ENCODE measurements around the gene DGKB. TPM values are rescaled to one million over a fixed set of nuclear protein-coding genes. Genes with fewer than 3 reads are reported as not detected.

The DGKB gene
- total and polyA plus RNA-seq, 2 experiments from 2014 or later, result 0.28 to 1.7 TPM

DNA sequence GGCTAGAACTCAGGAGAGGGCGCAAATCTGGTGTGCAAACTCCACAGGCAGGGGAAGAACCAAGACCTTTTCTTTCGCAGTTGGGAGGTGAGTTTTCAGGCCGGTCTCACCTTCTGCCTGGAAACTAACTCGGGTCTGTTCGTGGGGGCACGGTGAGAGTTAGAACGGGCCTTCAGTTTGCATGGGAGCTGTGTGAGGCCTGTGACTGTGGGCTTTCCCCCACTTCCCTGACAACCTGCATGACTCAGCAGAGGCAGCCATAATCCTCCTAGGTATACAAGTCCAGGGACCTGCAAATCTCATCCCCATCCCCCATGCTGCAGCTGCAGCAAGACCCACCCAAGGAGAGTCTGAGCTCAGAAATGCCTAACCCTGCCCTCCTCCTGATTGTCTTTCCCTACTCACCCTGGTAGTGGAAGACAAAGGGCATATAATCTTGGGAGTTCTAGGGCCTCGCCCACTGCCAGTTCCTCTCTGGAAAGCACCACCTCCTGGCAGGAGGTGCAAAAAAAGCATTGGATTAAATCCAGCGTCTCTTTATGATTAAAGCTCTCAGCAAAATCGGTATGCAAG lies 718.2 kb downstream of the DGKB start:
- 97% methylated on average over 10 of the region's 10 CpGs for WGBS (ENCODE audit: low lambda C conversion rate, missing lambda C conversion rate)

DNA sequence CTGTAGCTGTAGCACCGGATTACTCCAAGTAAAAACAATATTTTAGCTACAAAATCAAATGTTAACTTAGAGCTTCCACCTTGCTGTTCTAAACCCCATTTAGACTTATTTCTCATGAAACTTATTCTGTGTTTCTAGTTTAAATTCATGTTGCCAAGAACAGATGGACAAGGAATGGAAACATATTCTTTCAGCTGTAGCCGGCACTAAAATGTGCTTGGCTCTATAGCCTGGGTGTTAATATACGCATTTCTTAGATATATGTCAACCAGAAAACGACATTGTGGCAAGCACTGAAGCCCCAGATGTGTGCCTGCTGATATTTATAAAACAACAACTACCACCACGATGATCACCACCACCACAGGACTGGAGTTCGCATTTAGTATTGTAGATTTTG lies 722.8 kb downstream of the DGKB start:
- Histone ChIP-seq H2AFZ (no peak overlapping the region), H3K4me2 (no peak overlapping the region), H3K9me2 (replicated peaks; ENCODE audit: insufficient read depth) (no peaks in the 10 kb centered on the region), H3K36me3 (replicated peaks; ENCODE audit: insufficient read depth, low read depth) (no peaks in the 10 kb centered on the region), H3K79me2 (no peaks in the 10 kb centered on the region), H3K27me3 (no peaks in the 10 kb centered on the region), H3K9me3 (ENCODE audit: low read depth) (no peaks in the 10 kb centered on the region), H3K4me1 (ENCODE audit: insufficient read depth) (no peaks in the 10 kb centered on the region), H3K27ac (no peak overlapping the region), H4K20me1 (ENCODE audit: insufficient read depth, poor library complexity, severe bottlenecking) (no peaks in the 10 kb centered on the region), H3K4me3 (no peak overlapping the region)
- TF ChIP-seq EZH2 (IDR thresholded peaks at IDR 0.05; ENCODE audit: borderline replicate concordance) (no peak), EZH2phosphoT487 (IDR thresholded peaks at IDR 0.05; ENCODE audit: low read depth, severe bottlenecking, unreplicated experiment) (no peak)
- TF ChIP-seq, protein P1, sequence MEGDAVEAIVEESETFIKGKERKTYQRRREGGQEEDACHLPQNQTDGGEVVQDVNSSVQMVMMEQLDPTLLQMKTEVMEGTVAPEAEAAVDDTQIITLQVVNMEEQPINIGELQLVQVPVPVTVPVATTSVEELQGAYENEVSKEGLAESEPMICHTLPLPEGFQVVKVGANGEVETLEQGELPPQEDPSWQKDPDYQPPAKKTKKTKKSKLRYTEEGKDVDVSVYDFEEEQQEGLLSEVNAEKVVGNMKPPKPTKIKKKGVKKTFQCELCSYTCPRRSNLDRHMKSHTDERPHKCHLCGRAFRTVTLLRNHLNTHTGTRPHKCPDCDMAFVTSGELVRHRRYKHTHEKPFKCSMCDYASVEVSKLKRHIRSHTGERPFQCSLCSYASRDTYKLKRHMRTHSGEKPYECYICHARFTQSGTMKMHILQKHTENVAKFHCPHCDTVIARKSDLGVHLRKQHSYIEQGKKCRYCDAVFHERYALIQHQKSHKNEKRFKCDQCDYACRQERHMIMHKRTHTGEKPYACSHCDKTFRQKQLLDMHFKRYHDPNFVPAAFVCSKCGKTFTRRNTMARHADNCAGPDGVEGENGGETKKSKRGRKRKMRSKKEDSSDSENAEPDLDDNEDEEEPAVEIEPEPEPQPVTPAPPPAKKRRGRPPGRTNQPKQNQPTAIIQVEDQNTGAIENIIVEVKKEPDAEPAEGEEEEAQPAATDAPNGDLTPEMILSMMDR (IDR thresholded peaks at IDR 0.05; ENCODE audit: poor library complexity), result no peak
- no peak for DNase-seq (ENCODE audit: low spot score)
- WGBS (ENCODE audit: low lambda C conversion rate, missing lambda C conversion rate), result 90% methylated on average over 6 of the region's 6 CpGs

More for the DNA sequence above, 718.2 kb downstream of the DGKB start:
- Histone ChIP-seq H3K27ac (no peak overlapping the region), H3K27me3 (no peaks in the 10 kb centered on the region), H3K9me3 (ENCODE audit: low read depth) (no peaks in the 10 kb centered on the region), H4K20me1 (ENCODE audit: insufficient read depth, poor library complexity, severe bottlenecking) (no peaks in the 10 kb centered on the region), H3K9me2 (replicated peaks; ENCODE audit: insufficient read depth) (no peaks in the 10 kb centered on the region), H3K36me3 (replicated peaks; ENCODE audit: insufficient read depth, low read depth) (no peaks in the 10 kb centered on the region), H3K4me2 (no peak overlapping the region), H3K4me3 (no peak overlapping the region), H2AFZ (no peak overlapping the region), H3K4me1 (ENCODE audit: insufficient read depth) (no peaks in the 10 kb centered on the region), H3K79me2 (no peaks in the 10 kb centered on the region)
- no peak for DNase-seq (ENCODE audit: low spot score)
- TF ChIP-seq EZH2 (IDR thresholded peaks at IDR 0.05; ENCODE audit: borderline replicate concordance) (no peak), EZH2phosphoT487 (IDR thresholded peaks at IDR 0.05; ENCODE audit: low read depth, severe bottlenecking, unreplicated experiment) (no peak)

DNA sequence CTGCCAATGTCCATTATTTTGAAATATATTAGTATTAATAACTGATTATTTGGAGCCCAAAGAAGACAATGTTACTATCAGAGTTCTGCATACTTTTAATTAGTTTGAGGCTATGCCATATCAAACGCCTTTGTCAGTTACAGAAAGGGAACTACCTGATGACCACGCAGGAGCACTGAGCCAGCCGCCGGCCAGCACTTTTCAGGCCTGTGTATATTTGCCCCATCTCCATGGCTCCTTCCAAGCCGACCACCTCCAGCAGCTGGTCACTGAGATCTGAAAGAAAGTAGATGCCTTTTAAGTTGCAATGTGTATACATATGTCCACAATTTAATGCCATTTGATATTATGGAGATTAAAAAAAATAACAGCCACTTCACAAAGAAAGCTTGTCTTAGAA lies 724.7 kb downstream of the DGKB start:
- no peak overlapping the region for H2AFZ ChIP-seq
- H3K27ac ChIP-seq, result no peak overlapping the region
- H3K4me1 ChIP-seq (ENCODE audit: insufficient read depth), result no peaks in the 10 kb centered on the region
- no peaks in the 10 kb centered on the region for H3K9me2 ChIP-seq (replicated peaks; ENCODE audit: insufficient read depth)
- TF ChIP-seq EZH2 (IDR thresholded peaks at IDR 0.05; ENCODE audit: borderline replicate concordance), result no peak
- TF ChIP-seq, protein P1 (IDR thresholded peaks at IDR 0.05; ENCODE audit: poor library complexity), result no peak
- H3K27me3 ChIP-seq, result no peaks in the 10 kb centered on the region
- H3K4me3 ChIP-seq, result no peak overlapping the region
- H3K4me2 ChIP-seq, result no peak overlapping the region
- no peaks in the 10 kb centered on the region for H4K20me1 ChIP-seq (ENCODE audit: insufficient read depth, poor library complexity, severe bottlenecking)
- H3K36me3 ChIP-seq (replicated peaks; ENCODE audit: insufficient read depth, low read depth), result no peaks in the 10 kb centered on the region
- no peaks in the 10 kb centered on the region for H3K9me3 ChIP-seq (ENCODE audit: low read depth)
- DNase-seq (ENCODE audit: low spot score), result no peak
- WGBS (ENCODE audit: low lambda C conversion rate, missing lambda C conversion rate), result 91% methylated on average over 5 of the region's 5 CpGs
- H3K79me2 ChIP-seq, result no peaks in the 10 kb centered on the region

DNA sequence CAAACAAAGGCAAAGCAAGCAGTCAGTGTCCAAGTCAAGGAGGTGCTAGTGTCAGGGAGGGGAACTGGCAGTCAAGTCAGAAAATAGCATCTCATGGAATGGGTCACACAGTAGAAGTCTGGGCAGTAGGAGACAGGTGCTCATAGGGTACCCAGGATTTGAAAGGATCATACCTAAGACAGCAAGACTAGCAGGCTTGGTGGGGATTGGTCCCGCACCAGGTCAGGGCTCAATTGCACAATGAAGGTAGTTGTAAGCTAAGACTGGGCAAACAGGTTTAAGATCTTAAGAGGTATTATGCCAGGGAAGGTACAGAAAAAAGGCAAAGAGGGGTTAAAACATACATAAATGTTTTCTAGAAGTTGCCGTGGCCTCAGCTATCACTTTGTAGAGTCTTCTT lies 731.7 kb downstream of the DGKB start:
- no peak for TF ChIP-seq EZH2phosphoT487 (IDR thresholded peaks at IDR 0.05; ENCODE audit: low read depth, severe bottlenecking, unreplicated experiment)
- TF ChIP-seq EZH2 (IDR thresholded peaks at IDR 0.05; ENCODE audit: borderline replicate concordance), result no peak
- TF ChIP-seq, protein P1 (IDR thresholded peaks at IDR 0.05; ENCODE audit: poor library complexity), result no peak
- Histone ChIP-seq H3K4me2 (no peak overlapping the region), H3K9me2 (replicated peaks; ENCODE audit: insufficient read depth) (no peaks in the 10 kb centered on the region), H3K27ac (no peak overlapping the region), H3K4me3 (no peak overlapping the region), H3K79me2 (no peaks in the 10 kb centered on the region), H3K36me3 (replicated peaks; ENCODE audit: insufficient read depth, low read depth) (no peaks in the 10 kb centered on the region), H4K20me1 (ENCODE audit: insufficient read depth, poor library complexity, severe bottlenecking) (no peaks in the 10 kb centered on the region), H3K9me3 (ENCODE audit: low read depth) (no peaks in the 10 kb centered on the region), H3K27me3 (no peaks in the 10 kb centered on the region), H3K4me1 (ENCODE audit: insufficient read depth) (no peaks in the 10 kb centered on the region), H2AFZ (no peak overlapping the region)
- WGBS (ENCODE audit: low lambda C conversion rate, missing lambda C conversion rate), result 61% methylated on average over 2 of the region's 2 CpGs
- no peak for DNase-seq (ENCODE audit: low spot score)
